Mononuclear cell (primary cell): ENCODE data around the gene TSACC. TPM values are rescaled to one million over a fixed set of nuclear protein-coding genes. Genes with fewer than 3 reads are reported as not detected.

ENCODE experiments used
- H3K27me3 ChIP-seq: 2 replicates; pipeline ENCODE4 v1.6.0; 2011; ENCODE audit warnings: low read length, control low read depth; ENCODE audit not compliant: insufficient read depth
- H3K4me1 ChIP-seq: 2 replicates; pipeline ENCODE4 v1.5.1; 2011; ENCODE audit warnings: mild to moderate bottlenecking, low read length, control low read depth; ENCODE audit not compliant: insufficient read depth
- H3K4me3 ChIP-seq: 2 replicates; pipeline ENCODE4 v1.5.1; 2011; ENCODE audit warnings: mild to moderate bottlenecking, low read length, moderate library complexity
- H3K9me3 ChIP-seq: 2 replicates; pipeline ENCODE4 v1.5.1; 2011; ENCODE audit warnings: low read depth, mild to moderate bottlenecking, control low read depth, low read length
- total RNA-seq: library from RNA; depleted of rRNA; stranded (reverse); fragments of >200 nt; gene quantifications from one replicate; pipeline ENCODE4 v1.2.3, GENCODE V29; 2012

TSACC gene
- total RNA-seq, 1 donor, result not detected

DNA sequence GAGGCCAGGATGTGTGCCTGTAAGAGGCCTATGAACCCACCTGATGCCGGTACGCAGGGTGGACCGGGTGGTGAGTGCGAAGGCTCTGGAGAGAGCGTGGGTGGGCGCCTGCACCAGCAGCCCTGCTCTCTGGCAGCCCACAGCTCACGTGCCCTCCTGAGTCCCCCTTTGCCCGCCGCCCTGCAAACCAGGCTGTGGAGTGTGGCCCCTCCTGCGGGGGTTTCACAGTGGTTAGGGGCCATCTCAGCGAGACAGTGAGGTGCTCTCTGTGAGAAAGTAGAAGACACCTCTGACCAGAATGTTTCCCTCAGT is 53.0 kb downstream of the TSACC start:
- Histone ChIP-seq H3K4me3 (no peak overlapping the region), H3K9me3 (no peaks in the 10 kb centered on the region), H3K4me1 (no peaks in the 10 kb centered on the region), H3K27me3 (peaks cover 31% of the 10 kb centered on the region)

DNA sequence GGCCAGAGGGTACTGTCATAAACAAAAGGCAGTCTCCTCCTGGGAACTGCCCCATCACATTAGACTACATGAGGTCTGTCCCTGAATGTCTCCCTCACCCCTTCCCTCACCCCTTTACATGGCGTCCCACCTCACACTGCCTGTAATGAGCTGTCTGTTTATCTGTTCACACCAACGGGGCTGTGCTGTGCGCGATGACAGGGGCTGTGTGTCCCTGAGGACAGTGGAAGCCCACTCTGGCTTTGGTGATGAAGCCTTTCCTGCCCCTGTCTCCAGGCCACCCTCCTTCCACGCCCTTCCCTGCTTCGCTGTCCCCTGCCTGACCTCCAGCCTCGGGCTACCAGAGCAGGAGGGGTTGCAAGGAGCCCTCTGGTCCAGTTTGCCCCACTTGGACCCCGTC is 53.4 kb downstream of the TSACC start:
- Histone ChIP-seq H3K27me3 (peaks cover 27% of the 10 kb centered on the region), H3K4me3 (no peak overlapping the region)

DNA sequence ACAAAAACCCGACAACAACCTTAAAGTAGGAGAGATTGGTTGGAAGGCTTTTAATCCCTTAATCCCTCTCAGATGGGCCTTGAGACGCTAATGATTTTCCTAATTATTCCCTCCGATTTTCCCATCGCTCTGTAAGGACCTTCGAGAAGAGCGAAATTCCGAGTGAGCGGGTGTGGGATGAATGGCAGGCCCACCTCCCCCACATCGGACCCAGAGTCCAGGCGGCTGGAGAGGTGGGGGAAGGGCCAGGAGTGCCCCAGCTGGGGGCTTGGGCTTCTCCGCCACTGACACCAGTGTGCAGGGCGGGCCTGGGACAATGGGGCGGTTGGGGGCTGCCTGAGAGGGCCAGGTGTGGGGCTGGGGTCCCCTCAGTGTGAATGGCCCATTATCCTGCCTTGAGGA is 54.1 kb downstream of the TSACC start:
- no peak overlapping the region for H3K4me3 ChIP-seq
- no peaks in the 10 kb centered on the region for H3K4me1 ChIP-seq
- no peaks in the 10 kb centered on the region for H3K9me3 ChIP-seq
- peaks cover 20% of the 10 kb centered on the region for H3K27me3 ChIP-seq

More for the DNA sequence above, 53.4 kb downstream of the TSACC start:
- Histone ChIP-seq H3K9me3 (no peaks in the 10 kb centered on the region), H3K4me1 (no peaks in the 10 kb centered on the region)

DNA sequence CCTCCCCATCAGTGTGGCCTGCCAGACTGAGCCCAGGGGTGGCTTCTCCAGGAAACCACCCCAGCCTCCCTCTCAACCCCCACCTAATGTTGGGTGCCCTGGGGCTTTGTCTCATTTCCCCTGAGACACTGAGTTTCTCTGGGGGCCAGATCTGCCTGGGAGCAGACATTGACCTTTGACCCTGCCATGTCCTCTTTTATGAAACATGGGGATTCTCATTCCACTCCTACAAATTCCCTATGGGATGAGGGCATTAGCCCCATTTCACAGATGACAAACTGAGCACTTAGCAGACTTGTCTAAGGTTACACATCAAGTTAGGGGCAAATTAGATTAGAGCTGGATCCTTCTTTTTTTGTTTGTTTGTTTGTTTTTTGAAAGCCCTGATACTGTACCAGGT is 54.8 kb downstream of the TSACC start:
- Histone ChIP-seq H3K27me3 (peaks cover 13% of the 10 kb centered on the region), H3K9me3 (no peaks in the 10 kb centered on the region), H3K4me3 (no peak overlapping the region), H3K4me1 (no peaks in the 10 kb centered on the region)

DNA sequence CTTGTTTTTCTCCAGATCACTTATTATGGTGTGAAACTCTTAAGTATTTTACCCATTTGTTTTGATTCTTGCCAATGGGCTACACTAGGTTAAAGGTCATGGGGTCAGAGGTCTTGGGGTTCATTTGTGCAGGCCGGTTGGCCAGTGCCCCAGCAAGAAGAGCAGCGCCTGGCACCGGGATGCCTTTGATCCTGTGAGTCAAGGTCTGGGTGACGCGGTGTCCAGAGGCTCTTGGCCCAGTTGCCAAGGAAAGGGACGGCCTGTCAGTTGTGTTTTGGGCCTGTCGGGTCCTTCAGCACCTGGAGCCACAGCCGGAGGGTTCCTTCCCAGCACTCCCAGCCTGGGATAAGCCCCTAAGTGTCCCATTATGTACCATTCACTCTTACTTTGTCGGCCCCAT is 55.8 kb downstream of the TSACC start:
- H3K9me3 ChIP-seq, result no peaks in the 10 kb centered on the region
- H3K4me3 ChIP-seq, result no peak overlapping the region
- no peaks in the 10 kb centered on the region for H3K4me1 ChIP-seq

DNA sequence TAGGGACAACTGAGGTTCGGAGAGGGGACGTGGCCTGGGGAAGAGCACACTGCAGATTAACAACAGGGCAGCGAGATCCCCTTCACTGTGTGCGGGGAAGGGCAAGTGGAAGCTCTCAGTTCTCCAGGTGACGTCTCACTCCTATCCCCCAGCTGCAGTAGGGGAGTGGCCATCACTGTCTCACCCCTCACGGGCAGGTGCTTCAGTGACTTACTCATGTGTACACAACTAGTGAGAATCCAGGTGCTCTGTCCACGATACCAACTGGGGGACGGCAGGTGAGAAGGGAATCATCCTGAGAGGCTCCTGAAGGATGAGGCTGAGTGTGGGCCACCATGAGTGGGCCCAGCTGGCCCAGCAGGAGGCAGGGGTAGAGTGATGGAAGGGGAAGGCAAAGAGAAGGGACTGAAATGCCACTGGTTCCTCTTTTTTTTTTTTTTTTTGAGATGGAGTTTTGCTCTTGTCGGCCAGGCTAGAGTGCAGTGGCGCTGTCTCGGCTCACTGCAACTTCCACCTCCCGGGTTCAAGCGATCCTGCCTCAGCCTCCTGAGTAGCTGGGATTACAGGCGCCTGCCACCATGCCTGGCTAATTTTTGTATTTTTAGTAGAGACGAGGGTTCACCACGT is 56.6 kb downstream of the TSACC start:
- no peak overlapping the region for H3K4me3 ChIP-seq
- no peaks in the 10 kb centered on the region for H3K9me3 ChIP-seq
- H3K4me1 ChIP-seq, result no peaks in the 10 kb centered on the region
- no peaks in the 10 kb centered on the region for H3K27me3 ChIP-seq

More for the DNA sequence above, 55.8 kb downstream of the TSACC start:
- H3K27me3 ChIP-seq, result peaks cover 7% of the 10 kb centered on the region

Other genes with a start within 250 kb of the TSACC start
- 110 TPM for gene LMNA, start 223.8 kb upstream of the TSACC start, total RNA-seq
- gene SEMA4A, start 184.9 kb upstream of the TSACC start, total RNA-seq, result 30.4 TPM
- gene SLC25A44, start 144.4 kb upstream of the TSACC start, total RNA-seq, result 12.7 TPM
- 59.0 TPM for gene PMF1, start 125.5 kb upstream of the TSACC start, total RNA-seq
- 0.31 TPM for gene BGLAP, start 96.3 kb upstream of the TSACC start, total RNA-seq
- 0.94 TPM for gene PAQR6, start 90.5 kb upstream of the TSACC start, total RNA-seq
- gene SMG5, start 55.7 kb upstream of the TSACC start, total RNA-seq, result 38.8 TPM
- gene TMEM79, start 54.2 kb upstream of the TSACC start, total RNA-seq, result 0.42 TPM
- 16.5 TPM for gene GLMP, start 42.8 kb upstream of the TSACC start, total RNA-seq
- gene VHLL, start 39.2 kb upstream of the TSACC start, total RNA-seq, result not detected
- 119 TPM for gene CCT3, start 234 bp upstream of the TSACC start, total RNA-seq
- not detected for gene RHBG, start 30.7 kb downstream of the TSACC start, total RNA-seq
- 52.7 TPM for gene MEF2D, start 162.2 kb downstream of the TSACC start, total RNA-seq
- gene IQGAP3, start 234.0 kb downstream of the TSACC start, total RNA-seq, result 0.10 TPM
- 1.2 TPM for gene TTC24, start 241.2 kb downstream of the TSACC start, total RNA-seq